HK-2 (cell line): ENCODE data around the gene KRTAP10-3.

Experiments used
- DNase-seq: peaks from one replicate; pipeline ENCODE4 v3.0.0-alpha.2; 2018; ENCODE audit not compliant: unreplicated experiment

The KRTAP10-3 gene

DNA sequence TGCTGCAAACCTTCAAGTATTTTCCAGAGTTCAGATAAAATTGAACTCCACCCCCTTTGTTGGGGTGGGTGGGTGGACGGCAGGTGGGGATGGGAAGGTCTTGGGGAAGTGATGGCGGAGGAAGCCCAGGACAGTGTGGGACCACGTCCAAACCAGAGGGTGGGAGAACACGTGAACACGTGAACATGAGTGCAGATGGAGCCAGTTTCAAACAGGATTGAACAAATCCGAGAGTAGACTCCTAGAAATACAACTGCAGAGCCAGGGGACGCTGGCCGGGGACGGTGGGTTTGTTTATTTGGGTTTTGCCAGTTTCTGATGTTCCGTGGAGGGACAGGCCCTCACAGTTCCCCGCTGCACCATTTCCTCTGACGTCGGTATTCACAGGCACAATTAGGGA lies 10.2 kb downstream of the KRTAP10-3 start:
- DNase-seq, result no peak

DNA sequence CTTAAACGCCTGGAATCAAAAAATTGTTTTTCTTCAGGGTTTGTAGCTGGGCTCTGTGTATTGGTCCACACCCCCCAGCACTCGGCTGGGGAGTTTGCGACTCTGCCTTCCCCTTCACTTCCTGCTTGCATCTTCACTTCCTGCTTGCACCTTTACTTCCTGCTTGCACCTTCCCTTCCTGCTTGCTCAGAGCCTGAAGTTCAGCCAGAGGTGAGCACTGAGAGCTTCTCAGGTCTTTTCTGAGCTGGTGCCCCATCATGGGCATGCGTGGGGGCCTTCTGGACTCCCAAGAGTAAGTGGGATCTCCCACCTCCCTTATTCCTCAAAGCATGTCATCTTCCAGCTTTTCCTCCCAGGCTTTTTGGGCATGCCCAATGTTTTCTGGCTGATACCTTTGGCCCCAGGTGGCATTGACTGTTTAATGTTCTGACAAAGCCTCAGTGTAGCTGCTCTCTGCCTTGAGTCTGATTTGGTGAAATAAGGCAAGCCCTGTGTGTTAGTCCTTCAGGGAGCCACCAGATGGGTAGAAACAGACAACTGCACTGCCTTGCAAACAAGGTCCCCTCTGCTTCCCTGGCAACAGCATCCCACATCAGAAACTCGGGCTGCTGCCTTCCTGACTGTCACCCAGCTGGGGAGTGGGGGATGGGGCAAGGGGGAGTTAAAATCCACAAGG lies 10.8 kb downstream of the KRTAP10-3 start:
- DNase-seq, result no peak

DNA sequence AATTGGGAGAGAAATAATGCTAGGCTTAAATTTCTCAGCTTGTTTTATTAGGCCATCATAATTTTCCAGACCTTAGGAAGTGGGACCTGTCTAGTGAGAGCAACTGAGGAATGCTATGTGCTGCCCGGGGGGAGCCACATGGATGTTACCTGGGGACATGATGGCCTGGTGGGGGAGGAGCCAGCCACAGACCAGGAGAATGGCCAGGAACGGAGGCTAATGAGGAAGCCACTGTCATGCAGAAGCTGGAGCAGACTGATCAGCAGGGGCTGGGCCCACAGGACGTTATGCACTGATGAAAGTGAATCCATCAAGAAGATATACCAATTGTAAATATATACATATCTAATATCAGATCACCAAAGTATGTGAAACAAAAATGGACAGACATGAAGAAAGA lies 14.0 kb downstream of the KRTAP10-3 start:
- DNase-seq, result no peak

DNA sequence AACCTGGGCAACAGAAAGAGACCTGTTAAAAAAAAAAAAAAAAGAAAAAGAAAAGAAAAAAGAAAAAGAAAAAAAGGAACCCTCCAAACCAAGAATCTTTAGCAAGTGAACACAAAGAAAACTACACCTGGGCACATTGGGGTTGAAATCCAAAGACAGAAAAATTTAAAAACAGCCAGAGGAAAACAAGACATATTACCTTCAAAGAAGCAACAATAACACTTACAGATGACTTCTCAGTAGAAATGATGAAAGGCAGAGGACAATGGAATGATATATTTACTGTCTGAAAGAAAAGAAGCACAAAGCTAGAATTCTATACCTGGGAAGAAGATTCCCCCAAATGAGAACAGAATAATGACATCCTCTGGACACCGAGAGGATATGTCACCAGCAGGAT lies 15.9 kb downstream of the KRTAP10-3 start:
- no peak for DNase-seq

DNA sequence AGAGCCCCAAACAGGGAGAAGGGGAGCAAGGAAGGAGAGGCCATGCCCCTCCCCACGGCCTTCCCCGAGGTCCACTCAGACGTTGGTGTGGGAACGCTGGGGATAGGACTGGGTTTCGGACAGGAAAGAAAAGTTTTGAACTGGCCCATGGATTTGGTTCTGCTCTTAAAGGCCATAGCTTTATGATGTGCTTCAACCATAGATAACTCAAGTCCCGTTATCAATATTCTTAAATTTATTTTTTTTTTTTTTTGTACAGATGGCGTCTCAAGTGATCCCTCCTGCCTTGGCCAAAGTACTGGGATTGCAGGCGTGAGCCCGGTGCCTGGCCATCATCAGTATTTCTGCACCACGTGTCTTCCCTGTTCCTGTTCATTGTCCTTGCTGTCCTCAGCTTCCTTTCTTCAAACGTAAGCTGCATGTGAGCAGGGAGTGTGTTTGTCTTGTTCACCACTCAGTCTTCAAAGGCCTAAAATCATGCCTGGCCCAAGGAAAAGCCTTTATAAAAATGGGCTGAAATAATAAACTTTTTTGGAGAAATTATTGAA lies 17.8 kb downstream of the KRTAP10-3 start:
- no peak for DNase-seq

DNA sequence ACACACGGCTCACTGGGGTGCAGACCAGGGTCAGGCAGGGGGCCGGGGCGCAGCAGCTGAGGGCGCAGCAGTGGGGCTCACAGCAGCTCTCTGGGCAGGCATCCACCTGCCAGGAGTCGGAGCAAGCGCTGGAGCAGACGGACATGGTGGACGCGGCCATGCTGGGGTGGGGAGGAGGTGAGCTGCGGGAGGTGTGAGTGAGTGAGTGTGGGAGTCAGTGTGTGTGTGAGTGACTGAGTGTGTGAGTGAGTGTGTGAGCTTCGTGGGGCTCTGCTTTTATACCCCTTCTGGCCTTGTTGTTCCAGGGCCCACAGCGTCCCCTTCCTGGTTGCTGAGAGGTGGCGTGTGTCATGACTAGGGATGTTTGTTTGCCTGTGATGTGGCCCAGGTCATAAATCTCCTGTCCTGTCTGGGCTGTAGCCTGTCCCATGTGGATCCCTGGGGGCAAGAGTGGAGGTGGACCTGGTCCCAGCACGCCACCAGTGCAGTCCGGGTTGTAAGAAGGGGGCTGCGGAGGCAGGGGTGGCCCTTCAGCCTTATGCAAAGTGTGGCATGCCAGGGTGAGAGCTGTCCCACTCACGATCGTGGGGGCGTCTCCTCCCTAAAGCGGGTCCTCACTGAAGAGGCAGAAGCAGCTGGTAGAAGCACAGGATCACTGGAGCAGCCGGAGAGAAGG lies 18.5 kb downstream of the KRTAP10-3 start, which contains the start of gene KRTAP10-1:
Gene KRTAP10-1 (minus strand): TSS at position 205 of the 676 bp plus-strand sequence. CDS start 45 bp downstream, at position 160.
- no peak for DNase-seq

DNA sequence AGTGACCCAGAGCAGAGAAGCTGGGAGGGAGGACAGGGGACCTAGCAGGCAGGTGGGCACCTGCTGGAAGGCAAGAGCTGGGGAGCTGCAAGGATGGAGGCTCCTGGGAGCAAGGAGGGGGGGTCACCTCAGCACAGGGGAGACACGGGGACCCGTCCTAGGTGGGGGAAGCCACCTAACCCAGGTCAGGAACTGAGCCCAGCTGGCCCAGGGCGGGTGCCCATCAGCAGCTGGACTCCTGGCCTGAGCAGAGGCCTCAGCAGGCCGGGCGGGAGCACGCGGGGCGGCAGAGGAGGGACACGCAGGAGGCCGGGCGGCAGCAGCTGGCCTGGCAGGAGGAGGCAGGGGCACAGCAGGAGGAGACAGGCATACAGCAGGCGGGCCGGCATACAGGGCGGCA lies 19.5 kb downstream of the KRTAP10-3 start:
- DNase-seq, result no peak

DNA sequence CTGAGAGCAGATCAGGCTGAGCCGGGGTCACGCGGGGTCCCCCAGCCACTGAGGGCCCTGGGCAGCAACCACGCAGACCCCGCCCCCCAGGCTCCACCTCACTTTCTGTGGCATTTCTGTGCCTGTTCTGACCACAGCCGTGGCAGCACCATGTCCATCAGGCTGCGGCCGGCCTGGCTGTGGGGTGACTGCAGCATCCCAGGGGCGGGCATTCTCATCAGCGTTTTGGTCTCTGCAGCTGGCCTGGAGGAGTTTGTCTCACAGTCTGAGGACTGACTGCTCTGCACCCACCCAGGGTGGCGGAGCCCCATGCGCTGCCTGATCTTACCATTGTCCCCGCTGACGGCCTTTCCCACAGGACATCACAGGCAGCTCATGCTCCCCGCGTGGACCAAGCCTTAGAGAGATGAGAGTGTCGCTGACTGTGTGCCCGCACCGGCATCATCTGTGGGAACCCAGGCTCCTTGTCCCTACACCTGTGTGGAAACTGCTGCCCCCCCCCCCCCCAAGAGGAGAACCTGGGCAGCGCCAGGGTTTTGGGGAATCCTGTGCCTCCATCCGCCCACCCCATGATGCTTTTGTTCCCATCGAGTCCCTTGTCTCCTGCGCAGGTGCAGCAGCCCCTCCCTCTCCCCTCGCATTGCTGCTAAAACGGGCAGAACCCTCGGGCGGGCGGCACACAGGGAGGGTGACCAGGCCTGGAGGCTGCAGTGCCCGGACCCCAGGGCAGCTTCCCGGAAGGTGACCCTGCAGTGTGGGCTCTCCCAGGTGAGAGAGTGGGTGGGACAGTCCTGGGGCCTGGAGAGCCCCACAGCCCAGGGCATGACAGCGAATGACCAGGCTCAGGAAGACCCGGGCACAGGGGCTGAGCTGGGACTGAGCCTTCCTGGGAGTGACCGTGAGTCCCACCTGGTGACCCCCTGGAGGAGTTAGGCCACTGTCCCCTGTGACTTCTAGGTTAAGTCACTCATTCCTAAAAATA lies 20.4 kb downstream of the KRTAP10-3 start:
- no peak for DNase-seq

DNA sequence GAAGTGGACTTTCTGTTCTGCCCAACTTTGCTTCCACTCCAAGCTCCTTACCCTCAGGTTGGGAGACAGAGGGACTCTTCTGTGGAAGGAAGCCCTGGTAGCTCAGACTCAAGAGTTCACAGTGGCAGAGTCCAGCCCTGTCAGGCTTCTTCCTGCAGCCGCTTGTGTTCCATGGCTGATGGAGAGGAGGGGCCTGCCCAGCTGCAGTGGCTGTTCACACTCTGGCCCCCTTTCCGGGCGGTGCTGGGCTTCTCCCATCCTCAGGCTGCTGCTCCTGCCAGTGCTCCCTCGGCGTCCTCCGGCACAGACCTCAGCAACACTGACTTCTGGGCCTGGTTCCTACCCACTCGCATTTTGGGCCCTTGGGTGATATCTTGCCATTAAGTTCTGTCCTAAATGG lies 22.6 kb downstream of the KRTAP10-3 start:
- no peak for DNase-seq

DNA sequence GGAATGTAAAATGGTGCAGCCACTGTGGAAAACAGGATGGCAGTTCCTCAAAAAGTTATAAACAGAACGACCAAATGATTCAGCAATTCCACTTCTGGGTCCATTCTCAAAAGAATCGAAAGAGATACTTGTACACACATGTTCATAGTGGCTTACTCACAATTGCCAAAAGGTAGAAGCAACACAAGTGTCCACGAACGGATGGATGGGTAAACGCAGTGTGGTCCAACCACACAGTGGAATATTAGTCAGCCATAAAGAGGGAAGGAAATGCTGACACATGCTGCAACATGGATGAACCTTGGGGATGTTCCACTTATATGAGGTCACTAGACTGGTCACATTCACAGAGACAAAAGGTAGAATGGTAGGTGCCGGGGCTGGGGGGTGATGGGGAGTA lies 23.9 kb downstream of the KRTAP10-3 start:
- no peak for DNase-seq

DNA sequence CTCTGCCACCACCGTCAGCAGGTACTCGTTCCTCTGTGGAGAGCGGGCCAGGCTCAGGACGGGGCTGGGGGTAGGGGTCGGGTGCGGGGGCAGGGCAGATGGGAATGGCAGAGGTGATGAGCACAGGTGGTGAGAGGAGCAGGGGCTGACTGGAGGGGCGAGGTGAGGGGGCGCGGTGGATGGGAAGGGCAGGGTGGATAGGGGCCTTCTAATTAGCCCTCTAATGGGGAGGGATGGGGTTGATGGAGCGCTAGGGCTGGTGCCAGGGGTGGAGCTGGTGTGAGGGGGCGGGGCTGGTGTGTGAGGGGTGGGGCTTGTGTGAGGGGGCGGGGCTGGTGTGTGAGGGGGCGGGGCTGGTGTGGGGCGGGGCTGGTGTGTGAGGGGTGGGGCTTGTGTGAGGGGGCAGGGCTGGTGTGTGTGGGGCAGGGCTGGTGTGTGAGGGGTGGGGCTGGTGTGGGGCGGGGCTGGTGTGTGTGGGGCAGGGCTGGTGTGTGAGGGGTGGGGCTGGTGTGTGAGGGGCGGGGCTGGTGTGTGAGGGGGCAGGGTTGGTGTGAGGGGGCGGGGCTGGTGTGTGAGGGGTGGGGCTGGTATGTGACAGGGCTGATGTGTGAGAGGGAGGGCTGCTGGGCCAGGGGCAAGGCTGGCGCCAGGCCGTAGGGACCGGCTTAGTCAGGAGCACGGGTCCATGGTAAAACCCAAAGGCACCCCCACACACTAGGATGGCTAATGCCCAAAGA lies 24.5 kb downstream of the KRTAP10-3 start:
- no peak for DNase-seq

DNA sequence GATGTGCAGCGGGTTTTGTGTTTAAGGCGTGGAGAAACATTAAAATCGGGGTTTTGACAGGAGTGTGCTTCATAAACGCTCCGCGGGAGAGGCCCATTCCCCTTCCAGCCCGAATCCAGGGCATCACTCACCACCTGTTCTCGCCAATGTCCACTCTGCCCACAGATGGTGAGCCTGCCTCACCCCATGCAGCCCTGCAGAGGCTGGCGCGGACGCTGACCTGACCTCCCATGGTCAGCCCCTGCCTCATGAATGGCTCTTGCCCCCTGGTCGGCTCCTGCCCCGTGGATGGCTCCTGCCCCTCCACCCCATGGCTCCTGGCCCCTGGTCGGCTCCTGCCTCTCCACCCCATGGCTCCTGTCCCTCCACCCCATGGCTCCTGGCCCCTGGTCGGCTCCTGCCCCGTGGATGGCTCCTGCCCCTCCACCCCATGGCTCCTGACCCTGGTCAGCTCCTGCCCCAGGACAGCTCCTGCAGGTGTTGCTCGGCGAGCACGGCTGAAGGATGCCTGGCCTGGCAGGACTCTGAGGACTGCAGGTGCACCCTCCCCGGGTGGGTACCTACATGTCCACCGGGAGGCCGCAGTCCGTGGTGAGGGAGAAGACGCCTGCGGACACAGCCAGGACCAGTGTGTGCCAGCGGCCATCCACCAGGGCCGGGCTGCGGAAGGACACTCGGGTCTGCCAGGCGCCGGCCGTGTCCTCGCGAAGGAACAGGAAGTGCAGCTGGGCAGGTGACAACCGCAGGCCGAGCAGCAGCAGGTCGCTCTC lies 25.3 kb downstream of the KRTAP10-3 start:
- DNase-seq, result no peak

DNA sequence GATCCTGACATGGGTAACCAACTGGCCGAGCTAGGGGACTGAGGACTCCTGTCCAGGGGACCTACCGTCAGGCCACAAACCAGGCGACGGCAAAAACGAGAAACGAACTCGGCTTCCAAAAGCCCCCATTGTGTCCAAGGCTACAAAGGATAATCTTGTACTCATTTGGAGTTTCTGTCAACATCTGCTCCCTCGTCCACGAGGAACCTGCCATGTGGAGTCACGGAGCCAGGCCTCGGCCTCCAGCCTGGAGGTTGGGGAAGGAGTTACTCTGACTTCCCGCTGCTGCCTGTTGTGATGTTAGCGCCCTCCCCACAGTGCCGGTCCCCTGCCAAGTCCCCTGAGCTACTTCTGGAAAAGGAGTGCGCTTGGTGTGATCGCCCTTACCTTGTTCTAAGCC lies 25.9 kb downstream of the KRTAP10-3 start:
- no peak for DNase-seq

DNA sequence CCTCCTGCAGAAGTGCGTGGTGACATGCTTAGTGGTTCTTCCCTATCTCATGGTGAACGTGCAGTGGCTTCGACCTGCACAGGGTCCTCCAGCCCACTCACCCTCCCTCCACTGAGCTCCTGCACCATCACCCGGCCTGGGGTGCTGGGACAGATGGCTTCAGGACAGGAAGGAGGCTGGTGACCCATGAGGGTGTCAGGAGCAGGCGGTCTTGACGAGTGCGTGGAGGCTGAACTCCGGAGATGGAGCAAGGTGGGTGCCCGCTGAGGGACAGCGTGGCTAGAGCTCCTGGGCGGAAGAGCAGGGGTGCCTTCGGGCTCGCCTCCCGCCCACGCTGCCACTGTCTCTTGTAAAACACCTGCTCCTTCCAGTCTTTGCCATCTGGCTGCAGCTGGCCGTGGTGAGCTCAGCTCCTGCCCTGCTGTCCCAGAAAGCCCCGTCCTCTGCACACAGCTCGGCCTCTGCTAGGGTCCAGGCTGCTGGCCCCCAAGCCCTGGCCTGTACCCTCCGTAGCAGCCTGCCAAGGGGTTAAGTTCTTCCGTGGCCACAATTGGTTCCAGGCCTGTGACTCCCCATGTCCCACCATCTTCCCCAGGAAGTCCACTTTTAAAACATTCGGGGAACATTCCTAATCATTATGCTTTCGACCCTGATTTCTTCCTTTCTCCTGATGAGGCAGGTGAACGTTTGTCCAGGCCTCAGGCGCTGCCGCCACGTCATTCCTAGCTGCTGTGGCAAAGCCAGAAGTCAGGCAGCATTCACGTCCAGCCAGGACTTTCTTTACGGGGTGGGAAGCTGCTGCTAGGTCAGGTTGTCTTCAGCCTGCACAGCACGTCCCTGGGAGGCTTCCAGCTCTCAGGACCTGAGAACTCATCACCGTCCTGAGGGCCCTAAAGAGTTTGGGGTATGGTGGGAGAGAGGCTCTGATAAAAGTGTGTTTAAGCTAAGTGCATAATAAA lies 26.7 kb downstream of the KRTAP10-3 start:
- DNase-seq, result no peak

DNA sequence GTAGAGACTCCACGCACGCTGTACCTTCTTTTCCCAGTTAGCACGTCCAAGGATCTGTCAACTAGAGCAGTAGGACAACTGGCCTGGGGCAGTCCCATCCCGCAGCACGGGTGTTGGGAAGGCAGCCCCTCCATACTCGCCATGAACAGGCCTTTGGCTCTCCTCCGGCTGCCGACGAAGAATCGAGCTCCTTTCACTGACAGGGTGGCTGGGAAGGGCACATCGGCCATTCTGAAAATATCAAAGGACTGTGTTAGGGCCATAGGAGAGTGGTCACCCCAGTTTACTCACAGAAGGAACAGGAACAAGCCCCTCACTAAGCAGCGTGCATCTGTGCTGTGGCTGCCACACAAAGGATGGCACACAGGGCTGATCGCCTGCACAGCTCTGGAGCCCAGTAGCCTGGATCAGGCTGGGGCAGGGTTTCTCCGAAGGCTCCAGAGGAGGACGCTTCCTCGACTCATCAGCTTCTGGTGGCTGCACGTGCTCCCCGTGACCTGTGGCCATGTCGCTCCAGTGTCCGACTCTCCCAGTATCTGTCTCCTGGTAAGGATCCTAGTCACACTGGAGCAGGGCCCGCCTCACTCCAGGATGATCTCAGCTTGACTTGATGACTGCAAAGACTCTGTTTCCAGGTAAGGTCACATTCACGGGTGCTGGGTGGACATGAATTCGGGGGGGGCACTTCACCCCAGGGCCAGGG lies 27.5 kb downstream of the KRTAP10-3 start:
- no peak for DNase-seq

DNA sequence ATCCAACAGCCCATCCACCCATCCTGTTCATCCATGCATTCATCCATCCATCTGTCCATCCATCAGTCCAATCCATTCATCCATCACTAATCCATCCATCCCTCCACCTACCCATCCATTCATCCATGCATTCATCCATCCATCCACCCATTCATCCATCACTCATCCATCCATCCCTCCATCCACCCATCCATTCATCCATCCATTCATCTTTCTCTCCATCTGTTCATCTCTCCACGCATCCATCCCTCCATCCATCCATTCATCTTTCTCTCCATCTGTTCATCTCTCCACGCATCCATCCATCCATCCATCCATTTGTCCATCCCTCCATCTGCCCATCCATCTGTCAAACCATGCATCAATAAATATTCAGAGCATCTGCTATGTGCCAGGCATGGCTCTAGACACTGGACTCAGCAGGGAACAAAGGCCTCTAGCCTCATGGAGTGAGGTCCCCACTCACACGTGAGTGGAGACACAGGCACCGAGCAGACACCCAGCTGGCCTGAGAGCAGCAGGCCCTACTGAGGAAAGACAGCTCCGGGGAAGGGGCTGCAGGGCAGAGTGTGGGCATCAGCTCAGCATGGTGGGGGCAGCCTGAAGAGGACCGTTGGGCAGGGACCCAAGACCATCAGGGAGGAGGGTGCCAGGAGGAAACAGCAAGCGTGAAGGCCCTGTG lies 28.2 kb downstream of the KRTAP10-3 start:
- no peak for DNase-seq

DNA sequence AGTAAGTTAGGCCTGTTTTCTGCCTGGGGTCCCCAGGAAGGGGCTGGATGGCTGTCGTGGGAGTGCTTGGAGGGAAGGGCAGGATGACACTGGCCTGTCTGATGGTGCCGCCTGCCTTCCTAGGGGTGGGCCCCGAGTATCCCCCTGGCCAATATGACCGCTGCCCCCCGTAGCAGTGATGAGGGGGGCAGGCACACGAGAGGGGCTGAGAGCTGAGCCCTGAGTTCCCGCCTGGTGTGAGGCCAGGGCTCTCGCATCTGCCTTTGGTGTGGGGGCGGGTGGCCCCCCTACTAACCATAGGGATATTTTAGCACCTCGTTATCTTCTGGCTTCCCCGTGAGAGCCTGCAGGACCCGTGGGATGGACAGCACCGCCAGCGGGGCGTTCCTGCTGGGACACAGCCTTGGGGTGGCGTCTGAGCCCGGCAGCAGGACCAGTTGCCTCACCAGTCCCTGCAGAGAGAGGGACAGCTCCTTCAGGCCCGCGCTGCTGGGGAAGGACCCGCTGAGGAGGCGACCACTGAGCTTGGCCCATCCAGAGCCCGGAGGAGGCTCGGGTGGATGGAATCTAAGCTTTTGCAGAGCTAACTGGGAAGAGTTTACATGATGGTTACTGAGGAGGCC lies 29.0 kb downstream of the KRTAP10-3 start:
- no peak for DNase-seq

DNA sequence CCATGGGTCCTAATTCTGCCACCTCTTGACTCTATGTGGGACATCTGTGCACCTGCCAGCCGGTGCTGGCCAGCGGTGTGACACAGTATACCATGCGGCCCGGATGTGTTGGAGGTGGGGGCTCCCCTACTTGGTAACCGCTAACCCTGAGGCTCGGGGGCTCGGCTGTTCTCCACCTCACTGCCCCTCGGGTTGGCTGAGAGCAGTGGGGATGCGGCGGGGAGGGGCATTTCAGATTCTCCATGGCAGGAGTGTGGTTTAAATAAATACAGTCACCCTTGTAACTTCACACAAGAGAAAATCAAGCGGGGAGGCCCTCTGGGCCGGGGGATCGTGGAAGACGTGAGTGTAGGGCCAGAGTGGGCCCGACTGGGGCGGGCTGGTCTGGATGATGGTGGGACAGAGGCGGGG lies 29.6 kb downstream of the KRTAP10-3 start:
- DNase-seq, result no peak
